Hypothalamus (tissue), 51 donors: ENCODE measurements around the gene TMTC2.

ENCODE experiments used
- DNase-seq, 51 donors: peaks; one replicate each; lab custom pipeline; 2025; lab: John Stamatoyannopoulos, UW

Gene TMTC2

DNA sequence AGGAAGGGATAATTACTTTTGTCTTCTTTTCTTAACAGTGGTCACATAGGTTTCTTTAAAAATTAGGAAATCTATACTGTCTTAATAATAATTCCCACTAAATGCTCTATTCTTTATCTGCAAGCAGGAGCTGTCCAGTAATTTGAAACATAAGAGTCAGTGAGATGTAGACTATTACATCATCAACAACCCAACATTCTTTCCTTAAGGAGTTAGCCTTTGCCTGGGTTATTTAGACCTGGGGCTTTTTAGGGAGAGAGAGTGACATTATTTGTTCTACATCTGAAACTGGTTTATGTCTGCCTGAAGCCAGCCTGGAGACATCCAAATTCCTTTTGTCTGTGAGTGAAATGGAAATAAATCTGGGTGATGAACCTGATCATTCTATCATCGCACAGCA is 294.4 kb downstream of the TMTC2 start:
- DNase-seq: no peak

DNA sequence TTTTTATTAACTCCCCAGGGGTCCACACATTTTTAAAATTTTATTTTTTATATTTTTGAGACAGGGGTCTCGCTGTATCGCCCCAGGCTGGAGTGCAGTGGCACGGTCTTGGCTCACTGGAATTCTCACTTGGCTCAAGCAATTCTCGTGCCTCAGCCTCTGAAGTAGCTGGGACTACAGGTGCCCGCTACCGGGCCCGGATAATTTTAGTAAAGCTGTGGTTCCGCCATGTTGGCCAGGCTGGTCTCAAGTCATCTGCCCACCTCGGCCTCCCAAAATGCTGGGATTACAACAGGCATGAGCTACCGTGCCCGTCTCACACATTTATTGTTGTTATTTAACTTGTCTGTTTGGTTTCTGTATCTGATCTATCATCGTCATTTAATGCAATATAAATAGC is 307.4 kb downstream of the TMTC2 start:
- DNase-seq: no peak

DNA sequence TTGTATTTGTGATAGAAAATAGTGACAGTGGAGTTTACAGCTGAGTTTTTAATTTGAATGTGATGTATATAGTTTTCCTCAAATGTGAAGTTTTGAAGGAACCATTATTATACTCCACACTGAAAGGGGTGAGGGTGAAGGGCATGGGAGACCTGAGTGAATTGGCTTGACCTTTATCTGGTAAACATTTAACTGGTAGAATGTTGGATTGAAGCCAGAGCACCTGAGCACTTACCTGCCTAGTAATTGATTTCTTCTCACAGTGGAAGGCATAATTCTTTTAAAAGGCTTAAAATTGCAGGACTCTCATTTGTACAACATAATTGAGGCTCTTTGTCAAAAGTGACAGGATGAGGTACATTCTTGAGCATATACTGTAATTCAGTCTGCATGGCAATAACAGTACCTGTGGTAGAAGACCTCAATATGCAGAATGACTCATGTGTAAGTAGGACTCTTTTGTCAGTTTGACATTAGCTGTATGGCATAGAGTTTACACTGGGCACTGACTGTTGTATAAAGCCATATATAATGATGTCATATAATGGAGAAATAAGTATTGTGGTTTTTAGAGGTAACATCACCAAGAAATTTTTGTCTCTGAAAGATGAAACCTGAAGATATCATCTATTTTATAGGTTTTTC is 309.6 kb downstream of the TMTC2 start:
- DNase-seq: no peak

DNA sequence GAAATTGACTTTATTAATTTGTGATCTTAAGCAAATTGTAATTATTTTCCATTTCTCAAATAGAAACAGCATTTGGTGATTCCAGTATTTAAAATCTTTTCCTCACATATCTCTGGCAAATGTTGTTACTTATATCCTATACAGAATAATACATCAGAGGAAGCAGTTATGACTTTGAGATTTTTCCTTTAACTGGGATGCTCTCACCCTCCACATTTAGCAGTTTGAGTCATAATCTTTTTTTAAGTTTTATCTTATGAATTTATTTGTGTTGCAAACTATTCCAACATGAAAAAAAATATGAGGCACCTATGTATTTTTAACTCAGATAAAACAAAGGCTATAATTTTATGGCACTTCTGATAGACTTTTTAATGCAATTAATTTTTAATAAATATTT is 311.8 kb downstream of the TMTC2 start:
- no peak for DNase-seq

DNA sequence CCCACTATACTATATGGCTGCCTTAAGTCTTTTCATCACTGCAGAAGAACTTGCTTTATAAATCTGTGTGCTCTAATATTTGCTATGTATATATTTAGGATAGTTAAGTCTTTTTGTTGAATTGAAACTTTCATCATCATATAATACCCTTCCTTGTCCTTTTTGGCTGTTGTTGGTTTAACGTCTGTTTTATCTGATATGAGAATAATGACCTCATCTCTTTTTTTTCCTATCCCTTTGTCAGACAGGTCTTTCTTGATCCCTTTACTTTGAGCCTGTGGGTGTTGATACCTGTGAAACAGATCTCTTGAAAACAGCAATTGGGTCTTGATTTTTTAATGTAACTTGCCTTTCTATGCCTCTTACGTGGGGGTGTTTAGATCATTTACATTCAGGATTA is 316.3 kb downstream of the TMTC2 start:
- DNase-seq: no peak

DNA sequence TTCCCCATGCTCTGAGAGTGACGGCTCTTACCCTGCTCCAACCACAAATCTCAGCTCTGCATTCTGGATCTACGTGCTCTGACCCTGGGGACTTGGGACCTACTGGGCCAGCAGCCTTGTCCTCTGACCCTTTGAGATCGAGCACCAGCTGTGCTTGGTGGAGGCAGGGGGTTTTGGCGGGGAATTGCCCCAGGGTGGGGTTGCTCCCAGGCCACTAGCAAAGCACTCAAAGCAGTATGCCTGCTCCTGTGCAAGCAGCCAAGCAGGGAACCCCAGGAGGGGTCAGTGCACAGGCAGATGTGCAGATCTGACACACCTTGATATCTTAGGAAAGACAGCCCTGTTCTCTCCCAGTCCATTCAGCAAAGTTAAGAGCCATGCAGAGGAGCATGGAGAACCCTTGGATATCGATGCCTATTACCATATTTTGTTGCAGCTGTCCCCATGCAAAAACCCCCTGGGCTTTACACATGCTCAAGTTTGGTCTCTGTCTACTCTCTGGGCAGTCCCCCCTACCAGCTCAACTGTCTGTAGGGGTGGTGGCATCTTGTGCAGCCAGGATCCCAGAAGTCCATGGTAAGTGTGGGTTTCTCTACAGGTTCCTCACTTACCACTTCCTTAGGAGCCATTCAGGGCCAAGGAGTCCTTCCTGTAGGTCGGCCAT is 319.0 kb downstream of the TMTC2 start:
- no peak for DNase-seq

DNA sequence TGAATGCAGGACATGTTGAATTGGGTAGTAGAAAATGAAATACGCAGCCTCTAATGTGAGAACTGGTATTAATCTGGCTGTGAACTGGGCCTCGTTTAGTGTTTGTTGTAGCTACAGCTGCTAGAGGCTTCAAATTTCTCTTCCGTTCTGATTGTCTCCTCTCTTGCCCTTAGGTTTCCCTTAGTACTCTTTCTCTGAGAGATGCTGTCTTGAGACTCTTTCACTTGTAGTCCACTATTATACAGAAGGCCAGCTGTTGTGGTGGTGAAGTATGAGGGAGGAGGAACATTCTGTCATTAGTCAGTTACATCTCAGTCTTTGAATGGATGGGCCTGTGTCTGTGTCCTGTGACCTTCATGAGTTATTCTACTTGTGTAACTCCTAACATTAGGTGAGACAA is 322.0 kb downstream of the TMTC2 start:
- DNase-seq: no peak

DNA sequence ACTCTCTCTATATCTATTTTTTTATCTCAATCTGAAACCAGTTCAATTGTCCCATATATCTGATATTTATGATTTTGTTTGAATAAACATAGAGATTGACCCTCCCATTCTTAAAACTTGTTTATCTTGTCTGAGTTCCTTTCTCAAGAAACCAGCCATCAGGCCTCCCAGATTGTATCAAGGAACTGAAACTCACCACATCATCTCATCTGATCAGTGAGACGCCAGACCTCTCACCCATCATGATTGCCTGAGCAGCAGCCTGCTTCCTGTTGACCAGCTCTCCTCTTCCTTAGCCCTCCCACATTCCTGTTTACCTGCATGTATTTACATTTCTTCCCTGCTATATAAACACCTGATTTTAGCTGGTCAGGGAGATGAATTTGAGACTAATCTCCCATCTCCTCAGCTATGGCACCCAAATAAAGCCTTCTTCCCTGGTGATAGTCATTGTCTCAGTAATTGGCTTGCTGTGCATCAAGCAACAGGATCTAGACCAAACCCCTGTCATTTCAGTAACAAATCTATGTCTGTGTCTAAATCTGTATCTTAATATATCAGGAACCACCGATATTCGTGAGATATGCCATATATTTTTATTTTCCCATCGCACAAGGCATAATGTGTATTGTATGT is 323.6 kb downstream of the TMTC2 start:
- no peak for DNase-seq

DNA sequence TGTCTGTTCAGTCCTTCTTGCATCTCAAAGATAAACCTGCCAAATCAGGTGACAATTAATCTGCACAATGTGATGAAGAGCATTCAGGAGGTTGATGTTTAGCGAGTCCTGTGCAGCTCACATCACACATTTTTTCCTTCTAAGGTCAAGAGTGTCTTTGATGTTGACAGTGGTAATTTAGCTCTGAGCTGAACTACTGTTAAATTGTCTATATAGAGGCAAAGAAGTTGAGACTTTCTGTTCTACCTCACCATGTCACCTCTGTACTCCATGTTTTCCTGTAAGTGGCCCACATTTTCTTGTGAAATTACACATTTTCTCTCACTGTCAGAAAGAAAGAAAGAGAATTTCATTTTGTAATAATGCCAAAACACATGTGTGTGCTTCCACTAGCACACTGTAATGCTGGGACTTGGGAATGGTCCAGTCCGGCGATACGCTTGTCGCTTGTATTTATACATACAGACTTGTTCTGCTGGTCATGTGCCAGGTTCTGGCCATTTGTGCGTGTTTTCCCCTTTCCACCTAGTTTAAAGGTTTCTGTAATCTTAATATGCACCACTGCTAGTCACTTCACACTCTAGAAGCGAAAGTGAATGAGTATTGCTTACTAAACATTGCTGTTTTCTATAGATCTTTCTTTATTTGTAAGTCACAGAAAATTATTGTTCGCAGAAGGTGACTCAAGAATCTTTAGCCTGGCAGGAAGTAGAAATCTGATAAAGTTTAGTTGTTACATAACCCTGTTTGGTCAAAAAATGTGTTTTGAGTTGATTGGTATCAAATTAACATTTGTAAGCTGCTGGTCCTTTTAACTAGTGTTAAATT is 328.9 kb downstream of the TMTC2 start:
- peak in 1 of 51 donors; percentile 8 for DNase-seq

DNA sequence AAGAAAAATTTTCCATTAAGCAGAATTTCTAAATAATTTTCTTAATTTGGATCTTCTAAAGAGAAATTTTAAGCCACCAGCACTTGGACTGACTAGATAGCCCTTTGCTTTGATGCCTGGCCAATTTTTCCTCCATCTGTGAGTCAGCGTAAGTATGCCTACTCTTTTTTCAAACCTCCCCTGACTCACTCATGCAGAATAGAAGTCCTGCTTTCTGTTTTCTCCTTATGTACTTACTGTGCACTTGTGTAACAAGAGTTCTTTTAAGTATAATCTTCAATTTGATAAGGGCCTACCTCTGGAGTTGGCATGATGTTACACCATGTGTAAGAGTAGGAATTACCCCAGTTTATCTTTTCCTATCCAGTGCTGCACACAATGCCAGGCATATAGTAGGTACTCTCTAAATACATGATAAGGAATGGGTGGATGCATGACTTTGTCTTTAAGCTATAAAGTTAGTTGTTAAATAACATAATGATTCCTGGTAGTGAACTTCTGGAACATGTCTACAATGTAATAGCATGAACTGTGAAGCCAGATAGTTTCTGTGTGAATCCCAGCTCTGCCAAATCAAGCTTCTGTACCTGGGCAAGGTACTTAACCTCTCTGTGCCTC is 329.6 kb downstream of the TMTC2 start:
- peak in 4 of 51 donors; percentile 4 to 18 (median 6) for DNase-seq

DNA sequence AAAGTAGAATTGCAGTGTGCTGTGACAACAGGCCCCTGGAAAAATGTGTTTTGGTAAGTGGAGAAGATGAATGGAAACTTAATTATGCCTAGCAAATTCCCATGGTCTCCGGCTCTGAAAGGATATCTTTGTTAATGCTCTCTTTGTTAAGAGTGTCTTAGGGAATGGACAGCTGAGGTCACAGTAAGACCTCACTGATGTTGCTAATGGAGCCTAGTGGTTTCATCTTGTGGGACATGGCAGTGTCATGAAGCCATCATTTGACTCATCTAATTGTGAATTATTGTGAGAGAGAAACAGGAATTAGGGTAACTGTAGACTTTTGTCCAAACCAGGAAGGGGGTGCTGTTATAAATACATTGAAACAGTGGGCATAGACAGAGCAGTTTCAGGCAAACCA is 330.3 kb downstream of the TMTC2 start:
- DNase-seq: peak in 1 of 51 donors; percentile 9

DNA sequence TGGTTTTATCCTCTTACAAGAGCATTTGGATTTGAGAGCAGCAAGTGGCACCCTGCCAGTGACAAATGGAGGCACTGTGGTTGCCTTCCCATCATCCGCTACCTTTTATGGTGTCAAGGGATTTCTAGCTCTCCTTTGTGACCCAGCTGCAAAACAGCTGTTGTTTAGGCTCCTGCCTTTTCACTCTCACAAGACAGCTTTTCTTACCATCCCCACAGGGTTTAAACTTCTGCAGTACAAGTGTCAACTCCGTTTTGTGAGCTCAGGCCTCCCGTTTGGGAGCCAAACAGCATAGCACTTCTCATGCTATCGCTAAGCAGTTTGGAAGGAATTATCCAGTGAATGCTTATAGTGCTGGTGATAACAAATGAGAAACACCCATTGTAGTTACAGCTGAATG is 331.4 kb downstream of the TMTC2 start:
- DNase-seq: no peak

DNA sequence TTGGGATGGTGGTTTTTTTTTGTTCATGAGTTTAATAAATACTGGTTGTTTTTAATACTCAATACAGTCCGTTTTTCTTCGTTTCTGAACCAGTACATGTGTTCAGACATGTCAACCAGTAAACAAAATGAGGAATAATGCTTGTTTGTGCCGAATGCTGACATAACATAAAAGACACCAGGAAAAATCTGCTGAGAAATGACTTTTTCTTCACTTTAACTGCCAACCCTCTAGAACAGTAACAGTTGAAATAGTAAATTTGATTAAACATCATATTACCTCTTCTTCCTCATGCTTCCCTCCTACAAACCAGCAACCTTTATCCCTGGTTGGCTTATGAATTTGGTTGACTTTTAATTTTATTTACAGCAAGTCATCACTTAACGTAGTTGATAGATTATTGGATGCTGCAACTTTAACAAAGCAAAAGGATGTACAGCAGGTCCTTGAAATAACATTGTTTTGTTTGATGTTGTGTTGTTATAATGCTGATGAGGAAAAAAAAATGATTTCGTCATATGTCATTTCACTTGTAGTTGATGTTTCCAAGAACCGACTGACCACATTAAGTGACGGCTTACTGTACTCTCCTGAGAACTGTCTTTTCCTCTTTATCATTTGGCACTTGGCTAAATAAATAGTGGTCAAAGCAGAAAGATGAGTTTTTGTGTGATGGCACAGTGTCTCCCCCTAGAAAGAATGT is 340.5 kb downstream of the TMTC2 start:
- DNase-seq: no peak

DNA sequence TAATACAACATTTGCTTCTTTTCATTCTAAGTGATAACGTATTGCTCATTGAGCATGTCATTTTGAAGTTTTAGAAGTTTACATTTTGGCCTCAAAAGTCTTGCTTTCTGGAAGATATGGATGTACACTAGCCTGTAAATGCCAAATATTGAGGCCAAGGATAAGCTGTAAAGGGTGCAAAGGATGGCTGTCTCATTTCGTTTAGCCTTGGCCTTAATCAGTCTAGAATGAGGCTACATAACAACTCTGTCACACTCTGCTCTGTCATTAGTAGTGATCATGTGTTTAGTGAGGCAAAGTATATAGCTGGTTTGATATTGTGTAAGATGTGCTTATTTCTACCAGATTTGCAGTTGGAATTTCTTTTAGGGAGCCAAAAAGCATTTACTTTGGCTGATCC is 344.5 kb downstream of the TMTC2 start:
- no peak for DNase-seq

DNA sequence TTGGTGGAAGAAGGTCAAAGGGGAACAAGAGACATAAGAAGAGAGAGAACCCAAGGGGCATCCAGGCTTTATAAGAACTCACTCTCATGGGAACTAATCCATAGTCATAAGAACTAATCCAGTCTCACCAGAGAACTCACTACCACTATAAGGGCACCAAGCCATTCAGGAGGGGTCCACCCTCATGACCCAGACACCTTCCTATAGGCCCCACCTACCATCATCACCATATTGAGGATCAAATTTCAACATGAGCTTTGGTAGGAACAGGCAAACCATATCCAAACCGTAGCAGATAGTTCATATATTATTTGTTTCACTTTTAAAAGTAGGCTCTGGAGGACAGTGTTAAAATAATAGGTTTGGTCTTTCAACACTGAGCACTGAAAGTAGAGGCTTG is 350.1 kb downstream of the TMTC2 start:
- DNase-seq: no peak

DNA sequence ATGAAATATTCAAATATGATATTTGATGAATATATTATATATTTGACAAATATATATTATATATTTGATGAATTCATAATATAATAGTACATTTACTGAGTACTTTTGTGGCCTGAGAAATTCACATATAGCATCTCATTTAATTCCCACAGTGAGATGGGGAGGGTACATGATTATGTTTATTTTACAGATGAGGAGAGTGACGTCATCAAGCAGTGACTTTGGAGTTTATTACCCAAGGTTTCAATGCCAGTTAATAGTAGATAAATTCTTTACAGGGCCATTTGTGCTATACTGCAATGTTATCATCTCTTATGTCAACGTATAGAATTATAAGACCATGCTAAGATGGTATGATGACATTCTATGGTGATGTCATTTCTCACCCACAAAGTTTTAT is 352.7 kb downstream of the TMTC2 start:
- no peak for DNase-seq

DNA sequence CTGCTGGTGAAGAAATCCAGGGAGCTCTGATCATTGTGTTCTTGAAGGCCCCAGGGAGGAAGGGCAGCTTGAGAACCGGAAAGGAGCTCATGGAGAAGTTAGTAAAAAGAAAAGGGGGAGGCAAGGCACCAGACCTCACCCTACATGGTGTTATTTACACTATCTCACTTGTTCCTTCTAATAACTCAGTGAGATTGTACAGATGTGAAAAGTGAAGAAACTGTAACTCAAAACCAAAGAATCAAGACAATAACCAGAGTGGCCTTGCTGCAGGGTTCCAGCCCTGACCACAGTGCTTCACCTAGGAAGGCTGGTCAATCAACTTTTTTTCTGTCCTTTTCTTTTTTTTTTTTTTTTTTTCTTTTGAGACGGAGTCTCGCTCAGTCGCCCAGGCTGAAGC is 353.6 kb downstream of the TMTC2 start:
- no peak for DNase-seq

DNA sequence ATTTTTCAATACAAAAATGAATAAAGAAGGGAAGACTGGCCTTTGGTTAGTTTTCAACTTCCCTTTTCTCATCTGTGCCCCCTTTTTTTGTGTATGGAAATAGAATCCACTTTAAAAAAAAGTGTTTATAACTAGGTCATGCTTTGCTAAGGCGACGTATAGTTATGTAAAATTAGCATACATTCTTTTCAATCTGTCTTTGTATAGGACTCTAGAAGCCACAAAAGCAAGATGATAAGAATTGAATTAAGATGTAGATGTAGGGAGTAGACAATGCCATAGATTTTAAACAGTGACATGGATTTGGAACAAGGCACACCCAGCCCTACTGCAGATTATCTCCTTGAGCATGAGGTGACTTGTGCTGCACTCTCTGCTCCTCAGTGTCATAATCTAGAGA is 354.3 kb downstream of the TMTC2 start:
- DNase-seq: no peak

DNA sequence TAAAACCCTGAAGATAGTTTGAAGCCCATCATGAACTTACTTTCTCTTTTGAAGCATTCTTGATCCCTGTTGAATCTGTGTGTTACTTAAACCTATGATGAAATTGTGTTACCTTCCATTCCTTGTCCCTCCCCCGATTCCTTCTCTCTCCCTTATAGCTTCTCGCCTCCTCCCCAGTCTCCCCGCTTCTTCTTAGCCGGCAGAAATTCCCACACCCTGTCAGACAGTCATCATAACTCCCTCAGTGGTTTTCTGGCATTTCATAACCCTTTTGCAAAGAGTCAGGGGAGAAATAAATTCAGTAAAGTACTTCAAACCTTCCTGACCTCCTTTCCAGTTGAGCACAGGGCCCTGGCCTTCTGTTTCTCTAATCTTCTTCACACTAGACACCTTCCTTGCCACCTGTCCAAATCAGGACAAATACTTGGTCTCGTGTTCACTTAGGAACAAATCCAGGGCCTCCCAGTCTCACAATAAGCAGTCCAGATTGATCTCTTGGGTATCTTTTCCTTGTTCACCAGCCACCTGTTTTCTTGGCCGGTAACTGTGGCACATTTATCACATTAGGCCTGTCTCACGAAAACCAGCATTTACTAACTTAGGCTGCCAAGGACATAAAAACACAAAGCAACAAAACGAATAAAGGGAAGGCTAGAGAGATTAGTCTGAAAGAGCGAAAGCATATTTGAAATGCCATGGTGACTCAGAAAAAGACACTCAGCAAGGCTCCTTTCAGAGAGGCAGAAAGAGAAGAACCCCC is 355.9 kb downstream of the TMTC2 start:
- DNase-seq: no peak

DNA sequence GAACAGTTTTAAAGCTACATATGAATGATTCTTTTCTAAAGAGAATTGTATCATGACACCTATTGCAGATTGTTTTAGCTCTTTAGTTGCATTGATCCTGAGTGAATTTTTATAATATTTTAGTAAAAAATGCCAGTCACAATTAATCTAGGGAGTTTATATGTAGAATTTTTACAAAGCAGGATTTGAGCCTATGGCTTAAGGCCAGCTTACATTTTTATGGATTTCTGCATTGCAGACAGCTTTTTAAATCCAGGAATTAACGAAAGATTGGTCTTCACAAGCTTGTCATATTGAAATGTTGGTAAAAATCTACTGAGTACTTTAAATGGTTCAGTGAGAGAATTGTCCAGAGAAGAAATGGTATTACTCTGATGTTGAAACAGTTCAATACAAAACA is 358.0 kb downstream of the TMTC2 start:
- no peak for DNase-seq
